ENCODE data around the gene LBX1.

- TF ChIP-seq CTCF (IDR thresholded peaks at IDR 0.05; ENCODE audit: low read depth, low read length) (no peak), EZH2phosphoT487 (IDR thresholded peaks at IDR 0.05; ENCODE audit: low read depth) (no peak)
Measured at GRCh38 chr10:101228966-101229265, 347 bp downstream of the LBX1 start.

All from OCI-LY3 (cell line).